ENCODE results near the gene RAI1. TPM values are rescaled to one million over a fixed set of nuclear protein-coding genes. Genes with fewer than 3 reads are reported as not detected.

Gene RAI1
- total RNA-seq, 1 experiment from 2014 or later = 86.3 TPM

DNA sequence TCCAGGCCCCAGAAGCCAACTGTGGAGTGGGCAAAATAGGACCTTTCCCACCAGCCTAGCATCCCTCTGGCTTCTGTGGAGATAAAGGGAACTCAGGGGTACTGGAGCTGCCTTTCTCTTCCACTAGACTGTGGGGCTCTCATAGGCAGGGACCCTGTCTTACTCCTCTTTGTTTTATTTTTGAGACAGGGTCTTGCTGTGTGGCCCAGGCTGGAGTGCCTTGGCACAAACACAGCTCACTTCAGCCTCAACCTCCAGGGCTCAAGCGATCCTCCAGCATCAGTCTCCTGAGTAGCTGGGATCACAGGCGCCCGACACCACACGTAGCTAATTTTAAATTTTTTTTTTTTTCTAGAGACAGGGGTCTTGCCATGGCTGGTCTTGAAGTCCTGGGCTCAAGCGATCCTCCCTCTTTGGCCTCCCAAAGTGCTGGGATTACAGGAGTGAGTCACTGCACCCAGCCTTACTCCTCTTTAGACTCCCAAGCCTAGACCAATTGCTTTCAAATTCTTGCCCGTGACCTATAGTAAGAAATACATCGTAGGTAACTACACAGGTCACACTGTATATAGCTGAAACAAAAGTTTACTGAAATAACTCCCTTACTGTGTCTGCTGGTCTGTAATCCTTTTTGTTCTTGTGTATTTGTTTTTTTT, 2.6 kb downstream of the RAI1 start:
- intact Hi-C loops (cut with micrococcal nuclease; ENCODE audit: unreplicated experiment) = loop anchor here (2.0 kb wide), 1 partner anchor 99 kb away; no protein-coding TSS in a partner anchor
- H3K9me3 ChIP-seq (ENCODE audit: insufficient read depth, low read depth) = no peaks in the 10 kb centered on the region
- H4K20me1 ChIP-seq (ENCODE audit: insufficient read depth) = no peaks in the 10 kb centered on the region
- POLR2A ChIA-PET (ENCODE audit: unreplicated experiment) = interaction anchor here (0.6 kb wide), 2 partner anchors 26 to 44 kb away, joined by 5 to 6 read pairs; no protein-coding TSS in a partner anchor
- no peaks in the 10 kb centered on the region for H3K27me3 ChIP-seq (ENCODE audit: insufficient read depth, low read depth)
- H3K4me1 ChIP-seq (replicated peaks; ENCODE audit: insufficient read depth) = peaks cover 56% of the 10 kb centered on the region
- H3F3A ChIP-seq (ENCODE audit: insufficient read depth, low read depth) = peaks cover 38% of the 10 kb centered on the region
- peak in 1 of 2 experiments; percentile 49 for DNase-seq
- H3K36me3 ChIP-seq (ENCODE audit: low read depth) = no peaks in the 10 kb centered on the region
- H3K4me2 ChIP-seq = peak overlapping the region; percentile 95
- no peak for TF ChIP-seq EZH2 (IDR thresholded peaks at IDR 0.05; ENCODE audit: low read depth)
- TF ChIP-seq, protein P1, sequence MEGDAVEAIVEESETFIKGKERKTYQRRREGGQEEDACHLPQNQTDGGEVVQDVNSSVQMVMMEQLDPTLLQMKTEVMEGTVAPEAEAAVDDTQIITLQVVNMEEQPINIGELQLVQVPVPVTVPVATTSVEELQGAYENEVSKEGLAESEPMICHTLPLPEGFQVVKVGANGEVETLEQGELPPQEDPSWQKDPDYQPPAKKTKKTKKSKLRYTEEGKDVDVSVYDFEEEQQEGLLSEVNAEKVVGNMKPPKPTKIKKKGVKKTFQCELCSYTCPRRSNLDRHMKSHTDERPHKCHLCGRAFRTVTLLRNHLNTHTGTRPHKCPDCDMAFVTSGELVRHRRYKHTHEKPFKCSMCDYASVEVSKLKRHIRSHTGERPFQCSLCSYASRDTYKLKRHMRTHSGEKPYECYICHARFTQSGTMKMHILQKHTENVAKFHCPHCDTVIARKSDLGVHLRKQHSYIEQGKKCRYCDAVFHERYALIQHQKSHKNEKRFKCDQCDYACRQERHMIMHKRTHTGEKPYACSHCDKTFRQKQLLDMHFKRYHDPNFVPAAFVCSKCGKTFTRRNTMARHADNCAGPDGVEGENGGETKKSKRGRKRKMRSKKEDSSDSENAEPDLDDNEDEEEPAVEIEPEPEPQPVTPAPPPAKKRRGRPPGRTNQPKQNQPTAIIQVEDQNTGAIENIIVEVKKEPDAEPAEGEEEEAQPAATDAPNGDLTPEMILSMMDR (conservative IDR thresholded peaks at IDR 0.05) = no peak
- peaks cover 69% of the 10 kb centered on the region for H3K79me2 ChIP-seq (ENCODE audit: low read depth)
- H3K9me2 ChIP-seq (ENCODE audit: insufficient read depth) = no peaks in the 10 kb centered on the region
- CTCF ChIA-PET = no interaction called here
- peak overlapping the region; percentile 64 for H3K27ac ChIP-seq
- H2AFZ ChIP-seq = no peak overlapping the region
- no TSS peak for BruUV-seq (replicated peaks)
- peak overlapping the region; percentile 73; the same call in 1 of the 2 replicates for H3K4me3 ChIP-seq

DNA sequence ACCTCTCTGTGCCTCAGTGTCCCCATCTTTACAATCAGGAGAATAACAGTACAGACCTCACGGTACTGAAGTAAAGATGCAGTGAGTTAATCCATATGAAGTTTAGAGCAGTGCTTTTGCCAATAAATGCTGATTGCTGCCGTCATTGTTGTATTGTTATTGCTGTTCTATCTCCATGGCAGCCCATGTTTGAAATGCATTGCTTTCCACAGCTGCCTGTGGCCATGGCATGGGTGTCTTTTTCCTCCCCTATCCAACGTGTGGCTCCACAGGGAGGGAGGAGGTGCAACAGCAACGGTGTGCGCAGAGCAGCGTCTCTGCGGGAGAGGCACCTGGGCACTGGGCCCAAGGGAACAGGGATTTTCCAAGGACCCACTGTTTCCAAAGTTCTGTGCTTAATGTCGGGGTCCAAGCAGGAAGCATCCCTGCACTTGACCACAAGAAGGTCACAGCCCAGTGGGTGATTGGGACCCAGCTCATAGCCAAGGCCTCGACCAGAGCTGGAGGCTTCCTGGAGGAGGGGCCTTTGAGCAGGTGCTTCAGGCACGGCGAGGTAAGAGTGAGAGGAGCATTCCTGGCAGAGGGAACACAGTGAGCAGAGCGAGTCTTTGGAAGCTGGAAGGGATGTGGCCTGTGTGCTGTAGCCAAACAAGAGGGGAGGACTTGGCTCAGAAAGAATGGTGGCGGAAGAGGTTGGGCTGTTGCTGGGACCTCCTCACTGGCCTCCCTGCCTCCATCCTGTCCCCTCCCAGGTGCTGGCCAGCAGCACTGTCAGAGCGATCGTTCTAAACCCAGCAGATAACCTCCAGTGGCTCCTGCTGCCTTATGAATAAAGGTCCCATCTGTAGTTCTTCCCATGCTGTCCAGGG, 3.9 kb downstream of the RAI1 start:
- Histone ChIP-seq H3F3A (ENCODE audit: insufficient read depth, low read depth) (peaks cover 48% of the 10 kb centered on the region), H3K36me3 (ENCODE audit: low read depth) (0 out of 2 replicates have a peak, but pooled peaks cover 7% of the 10 kb centered on the region), H3K4me1 (replicated peaks; ENCODE audit: insufficient read depth) (peaks cover 69% of the 10 kb centered on the region), H3K4me3 (peak overlapping the region; percentile 31; the same call in 1 of the 2 replicates), H3K27ac (peak overlapping the region; percentile 90), H3K27me3 (ENCODE audit: insufficient read depth, low read depth) (no peaks in the 10 kb centered on the region), H3K79me2 (ENCODE audit: low read depth) (peaks cover 82% of the 10 kb centered on the region), H3K9me3 (ENCODE audit: insufficient read depth, low read depth) (no peaks in the 10 kb centered on the region), H3K4me2 (peak overlapping the region; percentile 88), H3K9me2 (ENCODE audit: insufficient read depth) (no peaks in the 10 kb centered on the region), H4K20me1 (ENCODE audit: insufficient read depth) (0 out of 2 replicates have a peak, but pooled peaks cover 6% of the 10 kb centered on the region), H2AFZ (no peak overlapping the region)
- BruUV-seq (replicated peaks) = no TSS peak
- ChIA-PET POLR2A (ENCODE audit: unreplicated experiment) (interaction anchor here (0.5 to 0.6 kb wide), 2 partner anchors 287 to 634 kb away, joined by 3 to 4 read pairs; partner anchors contain the start of gene DRC3), CTCF (no interaction called here)
- intact Hi-C loops (cut with micrococcal nuclease; ENCODE audit: unreplicated experiment) = loop anchor here (2.0 to 5.0 kb wide), 2 partner anchors 98 to 287 kb away; partner anchors contain the start of genes DRC3 and TOM1L2
- TF ChIP-seq, protein P1 (conservative IDR thresholded peaks at IDR 0.05) = no peak
- TF ChIP-seq EZH2 (IDR thresholded peaks at IDR 0.05; ENCODE audit: low read depth) = no peak
- peak; percentile 24 to 53 for DNase-seq

DNA sequence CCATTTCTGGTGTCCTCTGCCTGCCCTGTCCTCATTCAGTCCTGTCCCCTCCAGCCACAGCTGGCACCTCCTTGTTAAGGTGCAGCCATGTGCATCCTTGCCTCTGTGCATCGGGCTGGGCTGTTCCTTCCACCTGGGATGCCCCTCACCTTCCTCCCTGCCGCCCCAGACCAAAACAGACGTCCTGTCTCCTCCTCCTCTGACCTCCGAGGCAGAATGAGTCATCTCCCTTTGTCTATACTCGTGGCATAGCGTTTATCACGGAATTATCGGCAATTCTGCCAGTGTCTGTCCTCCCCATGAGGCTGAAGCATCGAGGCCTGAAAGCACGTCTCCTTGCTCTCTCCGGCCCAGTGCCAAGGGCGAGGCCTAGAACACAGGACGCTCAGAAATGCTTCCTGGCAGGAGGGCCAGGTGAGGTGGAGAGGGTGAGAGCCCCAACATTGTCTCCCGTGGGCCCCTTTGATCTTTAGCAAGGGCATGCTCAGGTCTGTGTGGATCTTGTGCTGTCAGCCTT, 4.6 kb downstream of the RAI1 start:
- no peak for TF ChIP-seq EZH2 (IDR thresholded peaks at IDR 0.05; ENCODE audit: low read depth)
- TF ChIP-seq, protein P1 (conservative IDR thresholded peaks at IDR 0.05) = no peak
- Histone ChIP-seq H2AFZ (no peak overlapping the region), H3F3A (ENCODE audit: insufficient read depth, low read depth) (peaks cover 53% of the 10 kb centered on the region), H3K27me3 (ENCODE audit: insufficient read depth, low read depth) (no peaks in the 10 kb centered on the region), H3K36me3 (ENCODE audit: low read depth) (0 out of 2 replicates have a peak, but pooled peaks cover 7% of the 10 kb centered on the region), H3K79me2 (ENCODE audit: low read depth) (peaks cover 89% of the 10 kb centered on the region), H3K4me3 (peak overlapping the region; percentile 31; the same call in 1 of the 2 replicates), H3K4me2 (peak overlapping the region; percentile 88), H3K9me2 (ENCODE audit: insufficient read depth) (no peaks in the 10 kb centered on the region), H3K9me3 (ENCODE audit: insufficient read depth, low read depth) (no peaks in the 10 kb centered on the region), H3K4me1 (replicated peaks; ENCODE audit: insufficient read depth) (peaks cover 76% of the 10 kb centered on the region), H3K27ac (peak overlapping the region; percentile 90), H4K20me1 (ENCODE audit: insufficient read depth) (0 out of 2 replicates have a peak, but pooled peaks cover 6% of the 10 kb centered on the region)
- DNase-seq = peak; percentile 94 to 96
- CTCF ChIA-PET = no interaction called here
- no TSS peak for BruUV-seq (replicated peaks)
- POLR2A ChIA-PET (ENCODE audit: unreplicated experiment) = interaction anchor here (0.5 kb wide), 1 partner anchor 635 kb away, joined by 4 read pairs; no protein-coding TSS in a partner anchor
- intact Hi-C loops (cut with micrococcal nuclease; ENCODE audit: unreplicated experiment) = loop anchor here (1.0 to 5.0 kb wide), 6 partner anchors 9 to 286 kb away; partner anchors contain the start of genes DRC3 and TOM1L2

Data from PC-9 (cell line).